Stimulated activated CD4-positive, alpha-beta T cell treated with anti-CD3 and anti-CD28 coated beads, Interleukin-12 subunit alpha, Interleukin-12 subunit beta, amount 100 ng/mL, for 24 hours (primary cell): ENCODE data around the gene TPD52L2.
"Not testable (repeated sequence)": the region's sequence is repeated elsewhere in the genome, so short reads cannot be mapped to it uniquely, and the experiment has no call there.

Experiments used
- DNase-seq, 2 experiments: peaks; one replicate each; pipeline ENCODE4 v3.0.0-alpha.2; 2020; ENCODE audit warnings: low read depth in 2 of 2

Gene TPD52L2

DNA sequence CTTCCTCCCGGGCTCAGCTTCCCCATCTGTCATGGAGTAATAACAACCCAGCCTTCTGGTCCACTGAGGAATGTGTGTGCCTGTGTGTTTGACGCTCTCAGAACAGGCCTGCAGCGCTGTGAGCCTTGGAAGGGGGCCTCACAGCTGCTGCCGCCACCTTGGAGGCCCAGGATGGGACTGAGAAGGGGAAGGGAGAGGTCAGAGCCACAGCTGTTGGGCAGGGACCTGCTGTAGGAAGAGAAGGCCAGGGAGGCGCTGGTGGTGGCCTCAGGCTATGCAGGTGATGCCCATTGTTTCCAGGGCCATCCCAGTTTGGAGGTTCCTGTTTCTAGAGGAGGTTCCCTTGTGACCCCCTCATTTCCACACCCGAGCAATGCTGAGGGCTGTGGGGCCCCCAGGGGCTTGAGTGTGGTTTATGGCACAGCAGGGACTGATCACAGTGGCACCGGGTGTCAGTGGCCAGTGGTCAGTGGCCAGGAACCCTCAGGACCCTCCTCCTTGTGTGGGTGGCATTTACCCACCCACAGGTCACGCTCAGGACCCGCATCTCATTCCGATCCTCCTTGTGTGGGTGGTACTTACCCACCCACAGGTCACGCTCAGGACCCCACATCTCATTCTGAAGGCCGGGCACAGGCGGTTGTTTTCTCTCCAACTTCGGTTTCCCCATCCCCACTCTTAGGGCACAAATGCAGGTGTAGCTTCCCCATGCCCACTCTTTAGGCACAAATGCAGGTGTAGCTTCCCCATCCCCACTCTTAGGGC is 14.0 kb downstream of the TPD52L2 start:
- no peak for DNase-seq

DNA sequence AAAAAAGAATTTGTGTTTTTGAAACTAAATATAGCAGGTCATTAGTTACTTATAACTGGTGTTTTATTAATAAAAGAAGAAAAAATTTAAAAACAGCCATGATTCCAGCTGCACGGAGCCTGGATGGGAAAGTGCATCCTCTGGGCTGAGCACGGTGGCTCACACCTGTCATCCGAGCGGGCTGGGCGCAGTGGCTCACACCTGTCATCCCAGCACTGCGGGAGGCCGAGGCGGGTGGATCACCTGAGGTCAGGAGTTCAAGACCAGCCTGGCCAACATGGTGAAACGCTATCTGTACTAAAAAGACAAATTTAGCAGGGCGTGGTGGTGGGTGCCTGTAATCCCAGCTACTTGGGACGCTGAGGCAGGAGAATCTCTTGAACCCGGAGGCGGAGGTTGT is 15.8 kb downstream of the TPD52L2 start:
- DNase-seq, result not testable (repeated sequence)

DNA sequence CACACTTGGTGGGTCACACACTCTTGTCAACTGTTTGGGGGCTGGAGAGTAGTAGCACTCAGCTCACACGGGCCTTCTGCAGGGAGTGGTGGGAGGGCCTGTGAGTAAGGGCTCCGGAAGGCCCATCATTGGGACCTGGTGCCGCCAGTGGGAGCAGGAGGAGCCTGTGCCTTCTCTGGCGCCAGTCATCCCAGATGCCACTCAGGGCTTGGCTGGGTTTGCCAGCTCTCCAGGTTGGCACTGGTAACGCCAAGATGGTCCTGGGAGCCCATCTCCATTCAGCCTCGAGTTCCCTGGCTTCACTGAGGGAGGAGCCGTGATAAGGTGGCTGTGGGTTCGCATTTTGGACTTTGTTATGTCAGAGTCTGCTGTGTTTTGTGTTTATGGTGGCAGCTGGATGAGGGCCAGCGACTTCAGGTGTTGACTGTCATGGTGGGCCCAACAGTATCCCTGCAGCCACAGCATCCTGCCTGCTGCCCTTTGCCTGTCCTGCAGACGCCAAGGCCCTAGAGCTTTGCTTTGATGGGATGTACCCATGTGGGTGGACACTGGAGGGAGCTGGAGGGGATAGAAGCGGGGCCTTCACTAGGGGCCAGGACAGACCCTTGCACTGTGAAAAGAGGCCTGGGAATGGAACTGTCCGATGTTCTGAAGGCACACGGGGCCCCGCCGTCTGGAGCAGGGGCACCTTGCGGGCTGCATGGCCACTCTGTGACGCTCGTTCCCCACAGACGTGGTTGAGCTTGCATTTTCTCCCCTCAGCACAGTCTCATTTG is 16.6 kb downstream of the TPD52L2 start:
- no peak for DNase-seq

DNA sequence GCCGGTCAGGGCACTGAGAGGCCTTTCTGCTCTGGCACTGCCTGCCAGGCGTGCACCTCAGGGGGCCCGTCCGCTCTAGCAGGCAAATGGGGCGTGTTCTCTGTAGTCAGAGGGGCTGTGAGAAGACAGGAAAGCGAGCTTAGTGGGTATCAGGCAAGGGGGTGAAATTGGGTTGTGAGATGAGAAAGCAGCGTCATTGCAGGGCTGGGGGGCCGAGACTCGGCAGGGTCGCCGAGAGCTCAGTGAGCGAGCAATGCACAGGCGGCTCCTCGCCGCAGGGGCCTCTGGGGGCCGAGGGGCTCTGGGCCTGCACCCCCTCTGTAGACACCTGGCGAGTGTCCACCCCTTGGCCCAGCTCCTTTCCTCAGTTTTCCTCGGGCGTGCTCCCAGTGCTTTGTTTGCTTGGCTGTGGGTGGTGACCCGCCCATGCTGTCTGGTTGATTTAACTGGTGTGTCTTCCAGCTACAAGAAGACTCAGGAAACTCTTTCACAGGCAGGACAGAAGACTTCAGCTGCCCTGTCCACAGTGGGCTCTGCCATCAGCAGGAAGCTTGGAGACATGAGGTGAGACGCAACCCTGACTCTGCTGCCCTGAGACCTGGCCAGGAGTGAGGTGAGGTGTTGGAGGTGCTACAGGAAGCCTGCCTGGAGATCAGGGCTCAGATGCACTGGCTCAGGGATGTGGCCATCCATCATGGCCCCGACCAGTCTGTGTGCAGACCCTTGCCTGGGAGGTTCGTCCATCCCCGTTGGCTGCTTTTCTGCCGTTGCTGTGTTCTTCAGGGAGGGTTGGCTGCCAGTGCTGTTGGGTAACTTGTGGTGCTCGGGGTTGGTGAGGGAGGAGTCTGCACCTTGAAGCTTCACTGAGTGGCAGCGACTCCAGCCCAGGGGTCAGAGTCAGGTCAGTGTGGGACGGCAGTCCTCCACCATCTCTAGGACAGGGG is 17.5 kb downstream of the TPD52L2 start:
- no peak for DNase-seq

DNA sequence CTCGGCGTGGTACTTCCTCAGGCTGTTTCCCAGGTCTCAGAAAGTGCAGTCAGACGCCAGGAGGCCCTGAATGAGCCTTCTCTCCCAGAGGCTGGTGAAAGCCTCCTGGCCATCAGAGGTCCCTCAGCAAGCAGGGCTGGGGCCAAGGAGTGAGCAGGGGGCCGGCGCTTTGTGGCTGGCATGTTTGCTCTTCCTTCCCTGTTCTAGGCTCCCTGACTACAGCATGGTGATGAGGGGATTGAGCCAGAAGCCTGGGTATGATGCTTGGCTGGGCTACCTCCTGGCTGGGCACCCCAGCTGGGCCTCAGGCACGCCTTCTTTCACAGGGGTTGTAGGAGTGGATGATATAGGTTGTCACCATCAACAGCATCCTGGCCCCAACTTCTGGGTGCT is 18.1 kb downstream of the TPD52L2 start:
- DNase-seq, result no peak

DNA sequence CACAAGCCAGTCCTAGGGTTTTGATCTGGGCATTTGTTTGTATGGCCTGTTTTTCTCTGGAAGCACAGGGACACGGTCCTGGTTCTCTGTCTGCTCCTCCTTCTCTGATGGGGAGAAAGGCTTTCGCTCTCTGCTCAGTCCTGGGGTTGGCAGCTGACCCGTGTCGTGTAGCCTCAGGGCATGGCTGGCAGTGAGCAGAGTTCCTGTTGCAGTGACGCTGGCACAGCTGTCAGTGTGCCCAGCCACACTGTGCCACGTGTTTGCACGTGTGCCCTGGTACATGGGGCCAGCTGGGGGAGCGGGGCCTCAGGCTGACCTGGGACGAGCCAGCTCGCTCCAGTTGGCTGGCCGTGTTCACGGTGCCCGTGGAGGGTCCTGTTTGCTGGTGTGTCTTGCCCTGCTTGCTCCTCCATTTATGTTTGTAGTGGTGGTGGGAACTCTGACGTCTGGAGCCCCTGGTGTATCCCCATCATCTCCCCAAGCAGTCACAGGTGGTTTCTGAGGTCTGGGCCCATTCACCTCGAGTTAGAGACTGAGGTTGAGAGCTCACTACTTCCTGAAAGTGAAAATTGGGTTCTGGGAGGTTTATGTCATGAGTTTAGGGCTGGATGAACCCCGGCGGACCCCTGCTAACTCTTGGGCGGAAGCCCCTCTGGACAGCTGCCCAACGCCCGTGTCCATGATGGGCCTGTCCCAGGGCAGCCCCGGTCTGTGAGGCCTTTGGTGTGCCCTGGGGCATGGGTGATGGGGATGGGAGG is 19.6 kb downstream of the TPD52L2 start:
- no peak for DNase-seq

DNA sequence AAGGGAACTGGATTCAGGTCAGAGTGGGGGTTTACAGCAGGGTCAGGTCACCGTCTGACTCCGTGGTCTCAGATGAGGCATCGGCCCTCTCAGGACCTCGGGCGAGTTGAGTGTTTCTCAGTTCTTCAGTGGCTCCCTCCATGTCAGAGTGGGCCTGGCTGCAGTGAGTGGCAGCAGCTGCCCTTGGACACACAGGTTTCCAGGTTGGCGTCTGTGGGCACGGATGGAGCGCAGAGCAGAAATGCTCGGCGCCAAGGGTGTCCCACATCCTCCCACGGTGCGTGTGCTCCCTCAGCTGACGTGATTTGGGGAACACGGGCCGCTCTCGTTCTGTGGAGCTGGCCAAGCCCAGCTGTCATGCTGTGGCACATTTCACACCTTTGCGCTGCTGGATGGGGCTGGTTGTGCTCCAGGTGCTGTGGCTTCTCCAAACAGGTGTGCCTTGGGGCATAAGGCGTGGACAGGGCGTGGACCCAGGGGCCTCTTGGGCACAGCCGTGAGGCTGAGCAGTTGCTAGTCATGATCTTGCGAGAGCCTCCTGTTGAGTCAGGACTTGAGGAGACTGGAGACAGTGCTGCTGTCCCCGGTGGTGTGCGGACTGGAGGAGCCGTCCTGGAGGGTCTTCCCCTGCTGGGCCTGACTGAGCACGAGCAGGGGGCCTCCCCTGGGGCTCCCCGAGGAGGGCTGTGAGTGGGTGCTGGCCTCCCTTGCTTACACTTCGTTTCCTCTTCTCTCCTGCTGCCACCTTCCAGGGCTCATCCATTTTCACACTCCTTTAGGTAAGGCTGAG is 20.4 kb downstream of the TPD52L2 start:
- DNase-seq, result no peak

DNA sequence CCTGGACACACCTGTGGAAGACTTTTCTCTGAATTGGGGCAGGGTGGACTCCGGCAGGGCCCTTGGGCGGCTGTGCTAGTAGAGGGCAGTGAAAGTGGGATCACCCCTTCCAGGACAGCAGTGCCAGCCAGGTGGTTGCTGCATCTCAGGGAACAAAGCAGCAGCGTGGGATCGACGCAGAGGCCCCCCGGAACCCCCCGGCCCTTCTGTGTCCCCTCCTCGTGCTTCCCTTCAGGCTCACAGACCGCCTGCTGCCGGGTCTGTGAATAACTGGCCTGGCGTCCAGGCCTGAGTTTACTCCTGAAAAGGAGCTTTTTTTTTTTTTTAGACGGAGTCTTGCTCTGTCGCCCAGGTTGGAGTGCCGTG is 21.0 kb downstream of the TPD52L2 start:
- no peak for DNase-seq

DNA sequence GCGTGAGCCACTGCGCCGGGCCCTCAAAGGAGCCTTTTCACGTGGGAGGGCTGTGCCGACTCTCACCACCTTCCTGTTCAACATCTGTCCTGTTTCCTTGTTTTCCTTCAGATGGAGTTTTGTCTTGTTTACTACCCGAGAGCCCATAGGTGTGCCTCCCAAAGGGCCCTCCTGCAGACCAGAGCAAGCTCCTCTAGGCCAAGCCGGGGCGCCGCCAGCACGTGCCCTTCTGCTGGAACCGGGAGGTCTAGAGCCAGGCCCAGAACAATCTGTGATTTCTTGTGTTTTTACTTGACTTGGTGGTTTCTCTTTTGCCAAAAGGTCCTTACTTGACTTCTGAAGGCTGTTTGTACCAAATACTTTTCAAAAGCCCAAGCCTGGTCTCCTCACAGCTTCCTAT is 21.9 kb downstream of the TPD52L2 start:
- DNase-seq, result no peak

DNA sequence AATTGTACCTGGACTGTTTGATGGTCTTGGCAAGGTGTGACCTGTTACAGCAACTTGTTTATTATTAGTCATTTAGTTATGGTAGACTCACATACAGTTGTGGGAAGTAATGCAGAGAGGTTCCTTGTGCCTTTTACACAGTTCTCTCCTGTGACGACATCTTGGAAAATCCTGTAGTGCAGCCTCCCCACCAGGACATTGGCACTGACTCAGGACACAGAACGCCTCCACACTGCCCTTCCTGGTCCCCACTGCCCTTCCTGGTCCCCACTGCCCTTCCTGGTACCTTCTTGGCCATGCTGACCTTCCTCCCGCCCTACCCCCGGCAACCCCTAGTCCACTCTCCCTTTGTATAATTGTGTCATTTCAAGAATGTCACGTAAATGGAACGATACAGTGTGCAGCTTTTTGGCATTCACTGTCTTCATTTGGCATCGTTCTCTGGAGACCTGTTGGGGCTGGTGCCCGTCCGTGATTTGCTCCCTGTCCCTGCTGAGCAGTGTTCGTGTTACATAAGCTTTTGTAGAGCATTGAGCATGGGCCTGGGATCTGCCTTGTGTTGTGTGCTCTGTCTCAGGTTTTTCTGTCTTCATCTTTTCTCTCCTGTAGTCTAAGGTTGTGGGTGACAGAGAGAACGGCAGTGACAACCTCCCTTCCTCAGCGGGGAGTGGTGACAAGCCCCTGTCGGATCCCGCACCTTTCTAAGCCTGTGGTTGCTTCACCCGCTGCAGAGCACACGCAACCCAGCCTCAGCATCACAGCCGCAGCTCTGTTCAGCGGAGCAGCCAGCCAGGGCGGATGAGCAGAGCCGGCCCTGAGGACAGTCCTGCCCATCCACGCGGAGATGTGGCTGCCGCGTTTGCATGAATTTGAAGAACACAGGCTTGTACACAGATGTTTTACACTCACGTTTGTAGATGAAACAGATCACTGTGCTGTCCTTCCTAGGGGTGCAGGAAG is 24.5 kb downstream of the TPD52L2 start:
- no peak for DNase-seq

DNA sequence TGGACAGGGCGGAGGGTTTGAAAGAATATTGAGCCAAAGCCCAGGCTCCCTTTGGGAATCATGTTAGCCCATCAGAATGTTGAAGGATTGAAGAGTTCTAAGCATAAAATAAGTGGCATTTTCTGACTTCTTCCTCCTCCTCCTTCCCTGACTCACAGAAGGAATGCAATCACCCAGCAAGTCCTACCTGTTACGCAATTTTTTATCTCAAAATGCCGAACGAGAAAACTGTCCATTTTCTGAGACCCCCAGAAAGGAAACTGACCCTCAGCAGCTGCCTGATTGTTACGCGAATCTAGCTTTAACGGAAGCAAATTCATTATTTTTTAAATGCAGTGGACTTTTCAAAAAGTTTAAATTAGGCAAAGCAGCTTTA is 25.1 kb downstream of the TPD52L2 start:
- DNase-seq, result no peak

DNA sequence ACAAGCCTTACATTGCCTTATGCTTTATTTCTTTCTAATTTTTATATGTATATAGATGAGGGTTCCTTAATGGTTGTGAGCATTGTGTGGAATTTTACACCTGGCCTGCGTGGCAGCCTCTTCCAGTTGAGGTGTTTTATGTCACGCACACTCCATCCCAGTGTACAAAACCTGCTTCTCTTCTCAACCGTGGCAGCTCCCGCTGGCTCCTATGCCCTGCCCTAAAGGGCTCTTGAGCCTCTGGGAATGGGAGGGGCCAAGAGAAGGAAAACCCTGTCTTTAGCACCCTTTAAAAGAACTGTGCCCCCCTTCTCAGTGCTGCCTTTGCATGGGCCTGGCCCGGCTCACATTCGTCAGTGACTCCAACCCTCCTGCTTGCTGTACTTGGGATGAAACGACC is 25.5 kb downstream of the TPD52L2 start:
- no peak for DNase-seq

DNA sequence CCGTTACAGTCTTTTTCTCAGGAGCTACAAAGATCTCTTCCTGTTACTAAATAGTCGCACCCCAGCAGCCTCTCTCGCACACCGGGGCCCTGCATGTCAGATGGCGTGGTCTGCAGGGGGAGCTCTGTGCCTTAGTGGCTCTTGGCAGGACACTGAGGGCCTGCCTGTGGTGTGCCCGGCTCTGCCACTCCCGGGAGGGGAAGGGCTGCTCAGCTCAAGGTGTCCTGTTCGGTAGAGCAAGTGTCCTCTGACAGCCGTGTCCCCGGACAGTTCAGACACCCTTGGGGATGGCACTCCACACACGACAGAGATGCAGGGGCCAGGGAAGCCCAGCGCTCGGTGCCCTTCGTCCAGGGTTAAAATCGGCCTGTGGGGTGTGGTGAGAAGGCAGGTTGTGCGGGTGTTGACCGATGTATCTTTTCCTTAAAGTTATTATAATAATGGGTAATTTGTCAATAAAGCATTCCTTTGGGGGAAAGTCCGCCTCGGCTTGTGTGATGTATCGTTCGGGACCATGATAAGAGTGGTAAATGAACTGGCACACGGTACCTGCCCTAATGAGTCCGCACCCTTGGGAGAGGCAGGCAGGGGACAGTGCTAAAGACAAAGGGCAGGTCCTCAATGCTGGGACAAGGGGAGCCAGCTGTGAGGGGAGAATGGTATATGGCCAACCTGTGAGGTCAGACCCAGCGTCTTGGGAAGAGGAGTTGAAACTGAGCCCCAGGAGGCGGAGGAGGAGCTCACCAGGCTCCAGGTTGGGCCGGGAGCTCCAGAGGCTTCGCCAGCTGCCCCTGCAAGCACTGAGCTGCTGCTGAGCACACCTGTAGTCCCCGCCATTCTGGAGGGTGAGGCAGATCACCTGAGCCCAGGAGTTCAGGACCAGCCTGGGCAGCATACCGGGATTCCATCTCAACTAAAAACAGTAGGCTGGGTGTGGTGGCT is 26.3 kb downstream of the TPD52L2 start:
- DNase-seq, result no peak

DNA sequence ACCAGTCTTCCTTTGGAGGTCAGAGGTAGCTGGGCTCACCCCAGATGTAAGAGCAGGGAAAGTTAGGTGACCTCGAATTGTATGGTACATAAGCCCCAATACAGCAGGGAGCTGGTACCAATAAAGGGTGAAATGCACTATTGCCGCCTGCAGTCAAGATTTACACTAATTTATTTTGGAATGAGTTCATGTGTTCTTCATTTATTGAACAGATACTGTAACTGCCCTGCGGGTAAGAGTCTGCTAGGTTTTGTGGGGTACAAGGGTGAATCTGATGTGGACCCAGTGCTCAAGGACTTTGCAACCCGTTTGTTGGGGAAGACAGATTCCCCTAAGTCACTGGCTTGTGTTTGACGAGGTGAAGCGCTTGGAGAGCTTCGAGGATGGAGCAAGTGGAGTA is 27.3 kb downstream of the TPD52L2 start:
- no peak for DNase-seq

DNA sequence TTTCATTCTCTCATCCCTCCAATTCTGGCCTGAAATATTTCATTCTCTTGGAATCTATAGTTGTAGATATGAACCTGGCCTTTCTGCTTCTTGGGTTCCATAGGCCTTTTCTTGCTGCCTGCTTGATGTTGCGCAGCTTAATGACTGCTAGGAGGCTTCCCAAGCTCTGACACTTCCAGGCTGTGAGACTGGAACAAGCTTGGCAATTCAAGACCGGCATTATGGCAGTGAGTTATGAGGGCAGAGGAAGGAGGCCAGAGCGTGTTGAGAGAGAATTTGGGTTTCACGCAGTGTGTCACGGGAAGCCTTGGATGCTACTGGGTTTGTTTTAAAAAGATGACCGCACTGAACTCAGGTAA is 28.9 kb downstream of the TPD52L2 start:
- no peak for DNase-seq

DNA sequence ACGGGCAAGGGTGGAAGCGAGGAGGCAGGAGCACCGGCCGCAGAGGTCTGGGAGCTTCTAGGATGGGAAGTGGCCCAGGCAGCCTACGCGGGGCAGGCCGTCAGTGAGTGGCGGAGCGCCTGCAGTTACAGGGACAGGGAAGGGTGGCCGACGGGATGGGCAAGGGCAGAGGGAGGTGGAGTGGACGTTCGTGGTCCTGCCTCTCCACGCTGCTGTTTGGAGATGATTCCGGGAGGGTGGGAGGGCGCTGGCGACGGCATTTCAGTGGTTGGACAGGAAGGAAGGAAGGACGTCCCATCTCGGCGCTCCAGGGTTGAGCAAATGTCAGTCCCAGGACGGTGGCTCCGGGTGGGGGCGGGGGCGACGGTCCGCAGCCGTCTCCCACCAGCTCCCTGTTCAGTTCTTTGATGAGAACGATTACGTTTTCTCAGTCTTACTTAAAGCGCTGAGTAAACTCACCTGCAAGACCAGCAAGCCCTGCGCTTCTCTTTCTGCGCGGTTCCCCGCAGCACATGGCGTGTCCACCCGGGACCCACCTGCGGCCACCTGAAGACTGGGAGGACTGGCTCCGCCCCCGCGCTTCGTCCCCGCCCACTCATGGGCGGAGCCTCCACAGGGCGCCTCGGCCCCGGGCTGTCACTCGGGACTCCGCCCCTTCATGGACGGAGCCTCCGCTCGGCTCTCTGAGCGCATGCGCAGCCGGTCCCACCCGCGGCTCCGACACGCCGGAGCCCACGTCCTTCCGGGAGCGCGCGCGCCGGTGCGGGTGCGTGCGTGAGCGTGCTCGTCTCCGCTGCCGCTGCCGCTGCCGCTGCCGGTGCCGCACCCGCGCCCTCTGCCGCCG is 29.5 kb downstream of the TPD52L2 start, which contains the start of gene DNAJC5:
Gene DNAJC5, plus strand, starts transcription at position 769 of the 844 bp plus-strand sequence. CDS start 33,220 bp downstream, outside the sequence.
- DNase-seq, result peak; percentile 90 to 91

DNA sequence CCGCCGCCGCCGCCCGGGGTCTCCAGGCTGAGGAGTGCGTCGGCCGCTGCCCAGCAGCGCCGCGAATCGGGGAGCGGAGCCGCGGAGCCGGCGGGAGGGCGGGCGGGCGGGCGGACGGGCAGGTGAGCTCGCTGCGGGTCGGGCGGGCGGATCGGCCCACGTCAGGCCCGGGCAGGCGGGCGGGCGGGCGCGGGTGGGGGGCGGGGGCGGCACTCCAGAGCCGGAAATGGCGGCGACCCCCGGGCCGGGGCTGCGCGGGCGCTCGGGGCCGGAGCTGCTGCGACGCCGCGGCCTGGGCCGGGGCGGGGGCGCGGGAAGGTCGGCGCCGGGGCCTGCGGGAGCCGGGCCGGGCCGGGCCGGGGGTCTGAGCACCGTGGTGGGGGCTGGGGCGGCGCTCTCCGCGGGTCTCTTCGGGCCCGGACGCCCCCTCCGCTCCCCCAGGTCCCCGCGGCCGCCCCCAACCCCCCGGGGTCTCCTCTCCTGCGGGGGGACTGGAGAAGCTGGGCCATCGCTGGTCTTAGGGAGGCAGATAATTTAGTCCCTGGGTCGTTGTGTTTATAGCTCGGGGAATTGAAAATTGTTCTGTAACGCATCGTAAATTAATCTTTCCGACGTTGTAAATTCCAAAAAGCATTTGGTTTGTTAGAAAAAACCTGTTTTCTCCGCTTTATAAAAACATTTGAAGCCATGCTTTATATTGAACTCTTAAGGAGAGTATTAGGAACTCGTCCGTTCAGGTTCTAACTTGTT is 30.3 kb downstream of the TPD52L2 start:
- DNase-seq, result no peak
